A549 (cell line): ENCODE results near the gene TNPO2. TPM values are rescaled to one million over a fixed set of nuclear protein-coding genes. Genes with fewer than 3 reads are reported as not detected.

Experiments
- ATAC-seq, 2 experiments: fragments of 200-7000 bp in 1 of 2; fragments of >200 bp in 1 of 2; cut with Nextera tagmentation in 1 of 2; cut with Tn5 transposase in 1 of 2; 3 replicates each; pipeline versions ENCODE4 v1.8.0 to v1.9.1; 2018 to 2020; ENCODE audit warnings: mild to moderate bottlenecking in 1 of 2, moderate library complexity in 1 of 2
- CTCF ChIA-PET: fragments of 300-600 bp; sonication (Branson Sonifier 250); formaldehyde crosslinking; extraction: SDS; loops from one replicate; lab custom pipeline; 2021; ENCODE audit warnings: antibody characterized with exemption, inconsistent platforms; lab: Yijun Ruan, JAX
- POLR2A ChIA-PET: fragments of 350-600 bp; formaldehyde crosslinking; extraction: SDS; loops from one replicate; lab custom pipeline; 2021; ENCODE audit warnings: antibody characterized with exemption, inconsistent platforms; lab: Yijun Ruan, JAX
- DNase-seq, 2 experiments: peaks; one replicate each; pipeline versions ENCODE4 v3.0.0 to v3.0.0-alpha.2; 2011 to 2016; ENCODE audit warnings: low read depth in 1 of 2, low spot score in 1 of 2
- FAIRE-seq: peaks from 2 replicates; lab custom pipeline; 2011; peaks lifted over from hg19 to GRCh38; lab: Jason Lieb, UNC
- H3K27ac ChIP-seq, 2 experiments: fragments of >200 bp; sonication (Bioruptor Twin); formaldehyde crosslinking; 3 replicates each; pipeline ENCODE4 v1.5.1; 2016 to 2017
- H3K4me1 ChIP-seq: fragments of >200 bp; sonication (Bioruptor Twin); formaldehyde crosslinking; 3 replicates; pipeline ENCODE4 v1.6.1; 2016
- H3K4me2 ChIP-seq: fragments of >200 bp; sonication (Bioruptor Twin); formaldehyde crosslinking; 3 replicates; pipeline ENCODE4 v1.6.1; 2016
- H3K4me3 ChIP-seq: fragments of >200 bp; sonication (Bioruptor Twin); formaldehyde crosslinking; 3 replicates; pipeline ENCODE4 v1.5.1; 2016
- H3K9me3 ChIP-seq: fragments of >200 bp; sonication (Bioruptor Twin); formaldehyde crosslinking; 3 replicates; pipeline ENCODE4 v1.6.1; 2016
- BHLHE40 ChIP-seq: IDR thresholded peaks from 2 replicates; pipeline ENCODE4 v1.6.1; 2012; ENCODE audit warnings: low read depth, low read length, inconsistent platforms
- EP300 ChIP-seq, 2 experiments: fragments of >200 bp; sonication (Bioruptor Twin); formaldehyde crosslinking; IDR thresholded peaks; 2 replicates in 1 of 2; 3 replicates in 1 of 2; pipeline ENCODE4 v1.6.1; 2016 to 2017
- FOSB ChIP-seq: fragments of 250-450 bp; sonication (Bioruptor Pico); IDR thresholded peaks from 2 replicates; pipeline ENCODE4 v1.5.0; 2020; ENCODE audit warnings: mild to moderate bottlenecking, moderate library complexity
- FOSL2 ChIP-seq, 2 experiments: fragments of 450-650 bp in 1 of 2; fragments of >200 bp in 1 of 2; sonication (Bioruptor Twin) in 1 of 2; formaldehyde crosslinking; IDR thresholded peaks; 2 replicates each; pipeline versions ENCODE4 v1.5.0 to v1.6.1; 2016 to 2020; ENCODE audit warnings: mild to moderate bottlenecking in 1 of 2, moderate library complexity in 1 of 2
- HEYL ChIP-seq: fragments of 250-450 bp; sonication (Bioruptor Pico); IDR thresholded peaks from 2 replicates; pipeline ENCODE4 v1.8.0; 2021; ENCODE audit warnings: mild to moderate bottlenecking, moderate library complexity
- HOXB5 ChIP-seq: fragments of 250-450 bp; sonication (Bioruptor Pico); IDR thresholded peaks from 2 replicates; pipeline ENCODE4 v1.5.0; 2020; ENCODE audit warnings: mild to moderate bottlenecking, moderate library complexity
- KDM1A ChIP-seq: fragments of 200-600 bp; sonication (generic); IDR thresholded peaks from 2 replicates; pipeline ENCODE4 v1.6.1; 2016; ENCODE audit warnings: low read depth, mild to moderate bottlenecking
- RAD21 ChIP-seq, 2 experiments: fragments of >200 bp in 1 of 2; sonication (Bioruptor Twin) in 1 of 2; formaldehyde crosslinking in 1 of 2; IDR thresholded peaks in 1 of 2; conservative IDR thresholded peaks in 1 of 2; 2 replicates in 1 of 2; 3 replicates in 1 of 2; pipeline ENCODE4 v1.6.1; 2012 to 2018; ENCODE audit warnings: inconsistent platforms in 1 of 2
- RFX5 ChIP-seq: fragments of 450-650 bp; IDR thresholded peaks from 2 replicates; pipeline ENCODE4 v1.7.1; 2014; ENCODE audit warnings: antibody characterized with exemption, mild to moderate bottlenecking, moderate library complexity
- RNF2 ChIP-seq: fragments of 200-600 bp; sonication (generic); IDR thresholded peaks from 2 replicates; pipeline ENCODE4 v1.6.1; 2016; ENCODE audit warnings: low read depth, mild to moderate bottlenecking, antibody characterized with exemption, moderate library complexity, borderline replicate concordance
- SMC3 ChIP-seq: fragments of >200 bp; sonication (Bioruptor Twin); formaldehyde crosslinking; IDR thresholded peaks from 3 replicates; pipeline ENCODE4 v1.6.1; 2018; ENCODE audit warnings: inconsistent platforms
- TFCP2L1 ChIP-seq: fragments of 250-450 bp; sonication (Bioruptor Pico); IDR thresholded peaks from 2 replicates; pipeline ENCODE4 v1.5.0; 2021; ENCODE audit warnings: mild to moderate bottlenecking
- WGBS: methylation state at CpG from one replicate; pipeline ENCODE4 v1.1.6; 2017; ENCODE audit errors: missing lambda C conversion rate; 5-methylcytosine and 5-hydroxymethylcytosine counted together
- polyA plus RNA-seq, 4 experiments: library from polyadenylated mRNA; depleted of rRNA in 3 of 4; stranded (reverse); fragments of >200 nt; fragmentation: RNase III in 1 of 4; extraction: RNeasy Plus Mini Kit Qiagen cat#74134 plus additional on column Dnase treatment in 1 of 4; gene quantifications; 2 replicates in 3 of 4; 3 replicates in 1 of 4; pipeline ENCODE4 v1.2.3, GENCODE V29; 2011 to 2017
- small RNA-seq, 6 experiments: library from RNA; depleted of rRNA; stranded (forward); fragments of <200 nt; gene quantifications; one replicate each; pipeline ENCODE3, GENCODE V24; 2012

Gene TNPO2
- polyA plus RNA-seq, 2 of the 4 experiments (the other 2 are of a cell fraction) = 33.7 to 41.0 TPM

- TF ChIP-seq EP300 (IDR thresholded peaks at IDR 0.05) (no peak), SMC3 (no peak), FOSB (CRISPR knock-in tag) (no peak), RNF2 (no peak), TFCP2L1 (CRISPR knock-in tag) (no peak), BHLHE40 (no peak), HEYL (CRISPR knock-in tag) (no peak), RFX5 (no peak), FOSL2 (IDR thresholded peaks at IDR 0.05) (no peak), FOSL2 (CRISPR knock-in tag; IDR thresholded peaks at IDR 0.05) (no peak), KDM1A (no peak), RAD21 (conservative IDR thresholded peaks at IDR 0.05 in 1 of 2, IDR thresholded peaks at IDR 0.05 in 1 of 2) (no peak), HOXB5 (CRISPR knock-in tag) (no peak)
- H3K27ac ChIP-seq = no peak overlapping the region
- H3K9me3 ChIP-seq = peaks cover 5% of the 10 kb centered on the region; the same call in 1 of the 3 replicates
- no peak overlapping the region for H3K4me2 ChIP-seq
- WGBS = 95% methylated on average over 6 of the region's 10 CpGs
- CTCF ChIA-PET = interaction anchor here (0.7 kb wide), 1 partner anchor 855 kb away, joined by 3 read pairs; no protein-coding TSS in a partner anchor
- H3K4me1 ChIP-seq = no peaks in the 10 kb centered on the region
- no peak overlapping the region for H3K4me3 ChIP-seq
- DNase-seq = no peak
- no peak for FAIRE-seq
- no peak for ATAC-seq
- POLR2A ChIA-PET = no interaction called here
These were observed 73.8 kb downstream of the TNPO2 start for GRCh38 chr19:12649941-12650340.

Small RNAs within 50 kb of the gene (small RNA-seq; reads per million reads assigned to genes)
- gene SNORD41 = 0 to 29.7 (median 3.2) reads per million in 6 experiments

Other genes starting within 250 kb of the TNPO2 start
- gene ZNF709, start 239.1 kb downstream of the TNPO2 start, polyA plus RNA-seq (2011; rRNA removed) = 0.01 TPM in 1 of 2 replicates, not detected in the other
- gene ZNF709, start 239.1 kb downstream of the TNPO2 start, polyA plus RNA-seq (2017; fragmentation: RNase III; extraction: RNeasy Plus Mini Kit Qiagen cat#74134 plus additional on column Dnase treatment) = 0.04 to 0.10 TPM in 2 of 3 replicates, not detected in the other
- 2.5 and 3.0 TPM in 2 replicates for gene ZNF564, start 172.4 kb downstream of the TNPO2 start, polyA plus RNA-seq (2011; rRNA removed)
- gene ZNF564, start 172.4 kb downstream of the TNPO2 start, polyA plus RNA-seq (2017; fragmentation: RNase III; extraction: RNeasy Plus Mini Kit Qiagen cat#74134 plus additional on column Dnase treatment) = 1.6 to 1.9 TPM (median 1.8 TPM) in 3 replicates
- gene ZNF490, start 113.1 kb downstream of the TNPO2 start, polyA plus RNA-seq (2011; rRNA removed) = 2.4 and 2.5 TPM in 2 replicates
- 0.57 to 0.85 TPM (median 0.79 TPM) in 3 replicates for gene ZNF490, start 113.1 kb downstream of the TNPO2 start, polyA plus RNA-seq (2017; fragmentation: RNase III; extraction: RNeasy Plus Mini Kit Qiagen cat#74134 plus additional on column Dnase treatment)
- gene ZNF791, start 113.0 kb downstream of the TNPO2 start, polyA plus RNA-seq (2011; rRNA removed) = 7.1 and 8.0 TPM in 2 replicates
- gene ZNF791, start 113.0 kb downstream of the TNPO2 start, polyA plus RNA-seq (2017; fragmentation: RNase III; extraction: RNeasy Plus Mini Kit Qiagen cat#74134 plus additional on column Dnase treatment) = 4.5 to 4.6 TPM (median 4.5 TPM) in 3 replicates
- gene MAN2B1, start 57.2 kb downstream of the TNPO2 start, polyA plus RNA-seq (2011; rRNA removed) = 13.0 and 14.4 TPM in 2 replicates
- 15.4 to 16.3 TPM (median 15.9 TPM) in 3 replicates for gene MAN2B1, start 57.2 kb downstream of the TNPO2 start, polyA plus RNA-seq (2017; fragmentation: RNase III; extraction: RNeasy Plus Mini Kit Qiagen cat#74134 plus additional on column Dnase treatment)
- 4.3 and 4.8 TPM in 2 replicates for gene WDR83, start 57.1 kb downstream of the TNPO2 start, polyA plus RNA-seq (2011; rRNA removed)
- 11.1 to 13.7 TPM (median 11.4 TPM) in 3 replicates for gene WDR83, start 57.1 kb downstream of the TNPO2 start, polyA plus RNA-seq (2017; fragmentation: RNase III; extraction: RNeasy Plus Mini Kit Qiagen cat#74134 plus additional on column Dnase treatment)
- 63.7 and 71.9 TPM in 2 replicates for gene DHPS, start 42.1 kb downstream of the TNPO2 start, polyA plus RNA-seq (2011; rRNA removed)
- 55.3 to 58.3 TPM (median 57.8 TPM) in 3 replicates for gene DHPS, start 42.1 kb downstream of the TNPO2 start, polyA plus RNA-seq (2017; fragmentation: RNase III; extraction: RNeasy Plus Mini Kit Qiagen cat#74134 plus additional on column Dnase treatment)
- not detected in 2 replicates for gene GNG14, start 35.9 kb downstream of the TNPO2 start, polyA plus RNA-seq (2011; rRNA removed)
- not detected in 3 replicates for gene GNG14, start 35.9 kb downstream of the TNPO2 start, polyA plus RNA-seq (2017; fragmentation: RNase III; extraction: RNeasy Plus Mini Kit Qiagen cat#74134 plus additional on column Dnase treatment)
- 5.7 and 6.9 TPM in 2 replicates for gene FBXW9, start 27.3 kb downstream of the TNPO2 start, polyA plus RNA-seq (2011; rRNA removed)
- 7.3 to 8.1 TPM (median 8.0 TPM) in 3 replicates for gene FBXW9, start 27.3 kb downstream of the TNPO2 start, polyA plus RNA-seq (2017; fragmentation: RNase III; extraction: RNeasy Plus Mini Kit Qiagen cat#74134 plus additional on column Dnase treatment)
- gene TRIR, start 10.8 kb upstream of the TNPO2 start, polyA plus RNA-seq (2011; rRNA removed) = 105 and 137 TPM in 2 replicates
- gene TRIR, start 10.8 kb upstream of the TNPO2 start, polyA plus RNA-seq (2017; fragmentation: RNase III; extraction: RNeasy Plus Mini Kit Qiagen cat#74134 plus additional on column Dnase treatment) = 144 to 154 TPM (median 152 TPM) in 3 replicates
- gene GET3, start 13.6 kb upstream of the TNPO2 start, polyA plus RNA-seq (2011; rRNA removed) = 84.9 and 87.0 TPM in 2 replicates
- gene GET3, start 13.6 kb upstream of the TNPO2 start, polyA plus RNA-seq (2017; fragmentation: RNase III; extraction: RNeasy Plus Mini Kit Qiagen cat#74134 plus additional on column Dnase treatment) = 82.7 to 96.7 TPM (median 91.7 TPM) in 3 replicates
- not detected in 2 replicates for gene BEST2, start 27.9 kb upstream of the TNPO2 start, polyA plus RNA-seq (2011; rRNA removed)
- not detected in 3 replicates for gene BEST2, start 27.9 kb upstream of the TNPO2 start, polyA plus RNA-seq (2017; fragmentation: RNase III; extraction: RNeasy Plus Mini Kit Qiagen cat#74134 plus additional on column Dnase treatment)
- 8.3 and 10.1 TPM in 2 replicates for gene HOOK2, start 51.6 kb upstream of the TNPO2 start, polyA plus RNA-seq (2011; rRNA removed)
- gene HOOK2, start 51.6 kb upstream of the TNPO2 start, polyA plus RNA-seq (2017; fragmentation: RNase III; extraction: RNeasy Plus Mini Kit Qiagen cat#74134 plus additional on column Dnase treatment) = 18.5 to 24.6 TPM (median 21.5 TPM) in 3 replicates
- 72.5 and 94.7 TPM in 2 replicates for gene JUNB, start 67.6 kb upstream of the TNPO2 start, polyA plus RNA-seq (2011; rRNA removed)
- gene JUNB, start 67.6 kb upstream of the TNPO2 start, polyA plus RNA-seq (2017; fragmentation: RNase III; extraction: RNeasy Plus Mini Kit Qiagen cat#74134 plus additional on column Dnase treatment) = 47.2 to 57.7 TPM (median 55.6 TPM) in 3 replicates
- gene PRDX2, start 77.9 kb upstream of the TNPO2 start, polyA plus RNA-seq (2011; rRNA removed) = 0.48 and 0.57 TPM in 2 replicates
- 0.49 to 0.91 TPM (median 0.84 TPM) in 3 replicates for gene PRDX2, start 77.9 kb upstream of the TNPO2 start, polyA plus RNA-seq (2017; fragmentation: RNase III; extraction: RNeasy Plus Mini Kit Qiagen cat#74134 plus additional on column Dnase treatment)
- gene THSD8, start 78.1 kb upstream of the TNPO2 start, polyA plus RNA-seq (2011; rRNA removed) = 4.9 and 10.7 TPM in 2 replicates
- gene THSD8, start 78.1 kb upstream of the TNPO2 start, polyA plus RNA-seq (2017; fragmentation: RNase III; extraction: RNeasy Plus Mini Kit Qiagen cat#74134 plus additional on column Dnase treatment) = not detected in 3 replicates
- gene RNASEH2A, start 82.7 kb upstream of the TNPO2 start, polyA plus RNA-seq (2011; rRNA removed) = 27.2 and 37.2 TPM in 2 replicates
- 40.7 to 45.5 TPM (median 41.7 TPM) in 3 replicates for gene RNASEH2A, start 82.7 kb upstream of the TNPO2 start, polyA plus RNA-seq (2017; fragmentation: RNase III; extraction: RNeasy Plus Mini Kit Qiagen cat#74134 plus additional on column Dnase treatment)
- gene RTBDN, start 110.6 kb upstream of the TNPO2 start, polyA plus RNA-seq (2011; rRNA removed) = 0.09 TPM in 1 of 2 replicates, not detected in the other
- 0.14 to 0.36 TPM (median 0.25 TPM) in 3 replicates for gene RTBDN, start 110.6 kb upstream of the TNPO2 start, polyA plus RNA-seq (2017; fragmentation: RNase III; extraction: RNeasy Plus Mini Kit Qiagen cat#74134 plus additional on column Dnase treatment)
- 1.4 and 1.8 TPM in 2 replicates for gene MAST1, start 114.6 kb upstream of the TNPO2 start, polyA plus RNA-seq (2011; rRNA removed)
- gene MAST1, start 114.6 kb upstream of the TNPO2 start, polyA plus RNA-seq (2017; fragmentation: RNase III; extraction: RNeasy Plus Mini Kit Qiagen cat#74134 plus additional on column Dnase treatment) = 1.8 to 3.0 TPM (median 2.2 TPM) in 3 replicates
- 15.7 and 22.9 TPM in 2 replicates for gene DNASE2, start 157.5 kb upstream of the TNPO2 start, polyA plus RNA-seq (2011; rRNA removed)
- gene DNASE2, start 157.5 kb upstream of the TNPO2 start, polyA plus RNA-seq (2017; fragmentation: RNase III; extraction: RNeasy Plus Mini Kit Qiagen cat#74134 plus additional on column Dnase treatment) = 19.9 to 24.9 TPM (median 24.6 TPM) in 3 replicates
- not detected in 2 replicates for gene KLF1, start 163.3 kb upstream of the TNPO2 start, polyA plus RNA-seq (2011; rRNA removed)
- gene KLF1, start 163.3 kb upstream of the TNPO2 start, polyA plus RNA-seq (2017; fragmentation: RNase III; extraction: RNeasy Plus Mini Kit Qiagen cat#74134 plus additional on column Dnase treatment) = not detected in 3 replicates
- gene GCDH, start 167.2 kb upstream of the TNPO2 start, polyA plus RNA-seq (2011; rRNA removed) = 8.0 and 8.8 TPM in 2 replicates
- gene GCDH, start 167.2 kb upstream of the TNPO2 start, polyA plus RNA-seq (2017; fragmentation: RNase III; extraction: RNeasy Plus Mini Kit Qiagen cat#74134 plus additional on column Dnase treatment) = 14.9 to 18.8 TPM (median 15.2 TPM) in 3 replicates
- 0.13 and 0.41 TPM in 2 replicates for gene SYCE2, start 195.4 kb upstream of the TNPO2 start, polyA plus RNA-seq (2011; rRNA removed)
- 0.25 to 0.40 TPM (median 0.39 TPM) in 3 replicates for gene SYCE2, start 195.4 kb upstream of the TNPO2 start, polyA plus RNA-seq (2017; fragmentation: RNase III; extraction: RNeasy Plus Mini Kit Qiagen cat#74134 plus additional on column Dnase treatment)
- gene FARSA, start 209.8 kb upstream of the TNPO2 start, polyA plus RNA-seq (2011; rRNA removed) = 18.1 and 20.1 TPM in 2 replicates
- gene FARSA, start 209.8 kb upstream of the TNPO2 start, polyA plus RNA-seq (2017; fragmentation: RNase III; extraction: RNeasy Plus Mini Kit Qiagen cat#74134 plus additional on column Dnase treatment) = 57.4 to 62.2 TPM (median 58.7 TPM) in 3 replicates
- 356 and 419 TPM in 2 replicates for gene CALR, start 214.7 kb upstream of the TNPO2 start, polyA plus RNA-seq (2011; rRNA removed)
- 484 to 507 TPM (median 494 TPM) in 3 replicates for gene CALR, start 214.7 kb upstream of the TNPO2 start, polyA plus RNA-seq (2017; fragmentation: RNase III; extraction: RNeasy Plus Mini Kit Qiagen cat#74134 plus additional on column Dnase treatment)
- gene RAD23A, start 221.9 kb upstream of the TNPO2 start, polyA plus RNA-seq (2011; rRNA removed) = 46.4 and 56.2 TPM in 2 replicates
- 68.6 to 71.6 TPM (median 71.1 TPM) in 3 replicates for gene RAD23A, start 221.9 kb upstream of the TNPO2 start, polyA plus RNA-seq (2017; fragmentation: RNase III; extraction: RNeasy Plus Mini Kit Qiagen cat#74134 plus additional on column Dnase treatment)
- 18.3 and 26.4 TPM in 2 replicates for gene GADD45GIP1, start 233.3 kb upstream of the TNPO2 start, polyA plus RNA-seq (2011; rRNA removed)
- gene GADD45GIP1, start 233.3 kb upstream of the TNPO2 start, polyA plus RNA-seq (2017; fragmentation: RNase III; extraction: RNeasy Plus Mini Kit Qiagen cat#74134 plus additional on column Dnase treatment) = 30.7 to 31.9 TPM (median 31.1 TPM) in 3 replicates
- 0.12 and 0.16 TPM in 2 replicates for gene DAND5, start 245.6 kb upstream of the TNPO2 start, polyA plus RNA-seq (2011; rRNA removed)
- gene DAND5, start 245.6 kb upstream of the TNPO2 start, polyA plus RNA-seq (2017; fragmentation: RNase III; extraction: RNeasy Plus Mini Kit Qiagen cat#74134 plus additional on column Dnase treatment) = 0.12 to 0.21 TPM (median 0.14 TPM) in 3 replicates